Keratinocyte (primary cell): ENCODE data around the gene NLRP1.

Source experiments
- CTCF ChIP-seq, 3 experiments: IDR thresholded peaks in 1 of 3; conservative IDR thresholded peaks in 1 of 3; optimal IDR thresholded peaks in 1 of 3; 2 replicates in 2 of 3; 3 replicates in 1 of 3; pipeline versions ENCODE3 to v1.5.1; 2011; ENCODE audit warnings: low read length in 3 of 3, mild to moderate bottlenecking in 3 of 3, moderate library complexity in 2 of 3, control low read depth in 1 of 3, inconsistent platforms in 1 of 3; ENCODE audit not compliant: insufficient read depth in 2 of 3; ENCODE audit errors: extremely low read depth in 1 of 3
- EZH2 ChIP-seq: IDR thresholded peaks from one replicate; pipeline ENCODE4 v1.6.1; 2012; ENCODE audit warnings: inconsistent platforms, mild to moderate bottlenecking, low read length, moderate library complexity

DNA sequence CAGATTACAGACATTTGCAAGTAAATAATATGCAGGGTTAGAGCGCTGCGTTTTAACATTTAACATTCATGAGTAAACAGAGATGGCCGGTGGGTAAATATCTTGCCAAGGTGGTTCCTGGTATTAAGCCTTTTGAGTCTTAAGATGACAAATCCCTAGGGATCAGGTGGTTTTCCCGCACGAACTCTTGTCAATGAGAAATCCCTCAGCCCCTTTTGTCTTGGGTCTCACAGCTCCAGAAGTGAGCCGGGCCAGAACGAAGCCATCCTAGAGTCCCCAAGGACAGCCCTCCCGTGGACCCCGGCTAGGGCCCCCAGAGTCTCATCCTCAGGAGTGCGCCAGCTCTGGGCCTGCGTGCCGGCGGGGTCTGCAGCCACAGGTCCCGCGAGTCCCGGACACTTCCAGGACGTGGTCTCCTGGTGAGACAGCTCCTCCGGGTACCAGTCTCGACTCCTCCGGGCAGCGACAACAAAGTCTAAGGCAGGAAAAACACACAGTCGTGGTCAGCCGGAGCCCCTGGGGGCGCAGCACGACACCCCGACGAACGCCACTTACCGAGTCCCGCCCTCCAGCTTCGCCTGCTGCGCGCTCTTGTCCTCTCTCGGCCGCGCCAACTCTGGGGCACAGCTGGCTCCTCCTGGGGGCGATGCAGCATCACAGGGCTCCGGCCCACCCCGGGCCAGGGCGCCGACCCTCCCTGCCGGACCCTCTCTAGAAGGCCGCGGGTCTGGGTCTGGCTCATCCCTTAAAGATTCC, 84.7 kb downstream of the NLRP1 start:
- TF ChIP-seq CTCF (optimal IDR thresholded peaks at IDR 0.05 in 1 of 3, IDR thresholded peaks at IDR 0.05 in 1 of 3, conservative IDR thresholded peaks at IDR 0.05 in 1 of 3; ENCODE audit: extremely low read depth in 1 of 3, insufficient read depth in 2 of 3, low read length in 3 of 3), result no peak
- TF ChIP-seq EZH2, result no peak
